NCI-H1105 (cell line): ENCODE measurements around the gene CCDC57.
A peak's percentile ranks its signal among the peaks of the same experiment; 100 is the strongest.

Experiments
- DNase-seq: peaks from one replicate; lab custom pipeline; 2025; lab: John Stamatoyannopoulos, UW

CCDC57 gene

GRCh38 chr17:82061047-82061925, 151.4 kb downstream of the CCDC57 start:
- no peak for DNase-seq

GRCh38 chr17:82060614-82061013, 152.0 kb downstream of the CCDC57 start:
- DNase-seq, result no peak

- no peak for DNase-seq
These were observed 152.7 kb downstream of the CCDC57 start for GRCh38 chr17:82060001-82060380.

GRCh38 chr17:82059272-82060000, 153.2 kb downstream of the CCDC57 start:
- DNase-seq, result no peak

GRCh38 chr17:82058855-82059249, 153.8 kb downstream of the CCDC57 start:
- DNase-seq, result no peak

GRCh38 chr17:82058230-82058854, 154.3 kb downstream of the CCDC57 start:
- no peak for DNase-seq

- no peak for DNase-seq
These were observed 155.7 kb downstream of the CCDC57 start for GRCh38 chr17:82056729-82057621.

GRCh38 chr17:82055965-82056728, 156.5 kb downstream of the CCDC57 start:
- DNase-seq, result no peak

- DNase-seq, result no peak
These were observed 157.3 kb downstream of the CCDC57 start for GRCh38 chr17:82055023-82055964.

GRCh38 chr17:82054351-82055022, 158.2 kb downstream of the CCDC57 start:
- DNase-seq, result no peak

- DNase-seq, result no peak
These were observed 158.9 kb downstream of the CCDC57 start for GRCh38 chr17:82053556-82054263.

- no peak for DNase-seq
These were observed 159.5 kb downstream of the CCDC57 start for GRCh38 chr17:82053130-82053529.

- DNase-seq, result no peak
These were observed 160.0 kb downstream of the CCDC57 start for GRCh38 chr17:82052638-82053059.

GRCh38 chr17:82051776-82052637, 160.6 kb downstream of the CCDC57 start, which contains the start of the genes GPS1 and RFNG:
TSS of gene GPS1 (plus strand) at chr17:82051898. CDS start at chr17:82051932, 34 bp downstream.
TSS of gene RFNG (minus strand) at chr17:82051811. CDS start at chr17:82051766, 45 bp downstream.
- peak; percentile 66 for DNase-seq
